Liver (tissue), 9 donors: ENCODE data around the gene DFFB. TPM values are rescaled to one million over a fixed set of nuclear protein-coding genes. Genes with fewer than 3 reads are reported as not detected.

ENCODE experiments used
- DNase-seq: peaks from one replicate; pipeline ENCODE4 v3.0.0-alpha.2; 2017; ENCODE audit warnings: low spot score
- H3K27ac ChIP-seq, 2 donors: one replicate each; pipeline ENCODE4 v1.7.0; 2013; ENCODE audit warnings: inconsistent platforms in 2 of 2, low read length in 2 of 2, control low read depth in 1 of 2, low read depth in 1 of 2, mild to moderate bottlenecking in 1 of 2
- H3K27me3 ChIP-seq, 4 donors: one replicate each; pipeline versions ENCODE4 v1.6.1 to v1.7.0; 2013; ENCODE audit warnings: low read length in 3 of 4, inconsistent platforms in 1 of 4, mild to moderate bottlenecking in 1 of 4, moderate library complexity in 1 of 4; ENCODE audit not compliant: control insufficient read depth in 4 of 4, insufficient read depth in 4 of 4
- H3K36me3 ChIP-seq, 4 donors: one replicate each; pipeline versions ENCODE4 v1.6.1 to v1.7.0; 2013; ENCODE audit warnings: low read length in 3 of 4, mild to moderate bottlenecking in 3 of 4, low read depth in 1 of 4, moderate library complexity in 1 of 4; ENCODE audit not compliant: control insufficient read depth in 4 of 4, insufficient read depth in 3 of 4
- H3K4me1 ChIP-seq, 4 donors: one replicate each; pipeline versions ENCODE4 v1.6.1 to v1.7.0; 2013; ENCODE audit warnings: low read length in 3 of 4, mild to moderate bottlenecking in 3 of 4, moderate library complexity in 1 of 4; ENCODE audit not compliant: control insufficient read depth in 4 of 4, insufficient read depth in 4 of 4
- H3K4me3 ChIP-seq, 3 donors: one replicate each; pipeline versions ENCODE4 v1.6.1 to v1.7.0; 2013; ENCODE audit warnings: low read length in 3 of 3, control low read depth in 1 of 3, low read depth in 1 of 3, mild to moderate bottlenecking in 1 of 3
- H3K9ac ChIP-seq, 2 donors: one replicate each; pipeline ENCODE4 v1.7.0; 2013; ENCODE audit warnings: low read length in 2 of 2, mild to moderate bottlenecking in 2 of 2, moderate library complexity in 2 of 2, control low read depth in 1 of 2, low read depth in 1 of 2
- H3K9me3 ChIP-seq, 4 donors: one replicate each; pipeline versions ENCODE4 v1.6.1 to v1.7.0; 2013; ENCODE audit warnings: low read length in 3 of 4; ENCODE audit not compliant: control insufficient read depth in 4 of 4
- ATF3 ChIP-seq: IDR thresholded peaks from 2 replicates; pipeline ENCODE4 v1.6.1; 2016; ENCODE audit warnings: antibody characterized with exemption
- CTCF ChIP-seq: fragments of 150-350 bp; IDR thresholded peaks from 2 replicates; pipeline ENCODE4 v1.5.1; 2017; ENCODE audit warnings: improper control_type of control experiment, low read depth, low read length; ENCODE audit not compliant: missing input control
- EGR1 ChIP-seq, 2 donors: IDR thresholded peaks; 2 replicates each; pipeline ENCODE4 v1.6.1; 2016 to 2018; ENCODE audit warnings: antibody characterized with exemption in 2 of 2, low read depth in 2 of 2
- FOXA1 ChIP-seq: IDR thresholded peaks from 2 replicates; pipeline ENCODE4 v1.6.1; 2016; ENCODE audit warnings: antibody characterized with exemption
- FOXA2 ChIP-seq: IDR thresholded peaks from 2 replicates; pipeline ENCODE4 v1.6.1; 2016; ENCODE audit warnings: antibody characterized with exemption
- GABPA ChIP-seq, 2 donors: IDR thresholded peaks in 1 of 2; conservative IDR thresholded peaks in 1 of 2; 2 replicates each; pipeline ENCODE4 v1.6.1; 2016; ENCODE audit warnings: antibody characterized with exemption in 2 of 2, mild to moderate bottlenecking in 1 of 2, moderate library complexity in 1 of 2
- HNF4A ChIP-seq, 2 donors: conservative IDR thresholded peaks; 2 replicates each; pipeline ENCODE4 v1.6.1; 2016; ENCODE audit warnings: antibody characterized with exemption in 2 of 2, mild to moderate bottlenecking in 2 of 2
- HNF4G ChIP-seq: IDR thresholded peaks from 2 replicates; pipeline ENCODE4 v1.6.1; 2016; ENCODE audit warnings: antibody characterized with exemption
- JUND ChIP-seq, 2 donors: IDR thresholded peaks; 2 replicates each; pipeline ENCODE4 v1.6.1; 2016; ENCODE audit warnings: antibody characterized with exemption in 2 of 2
- NR2F2 ChIP-seq: IDR thresholded peaks from 2 replicates; pipeline ENCODE4 v1.6.1; 2016; ENCODE audit warnings: antibody characterized with exemption
- RAD21 ChIP-seq, 2 donors: IDR thresholded peaks; 2 replicates each; pipeline ENCODE4 v1.6.1; 2016; ENCODE audit warnings: antibody characterized with exemption in 2 of 2, mild to moderate bottlenecking in 2 of 2
- RXRA ChIP-seq, 2 donors: IDR thresholded peaks; 2 replicates each; pipeline ENCODE4 v1.6.1; 2017 to 2018; ENCODE audit warnings: antibody characterized with exemption in 2 of 2, mild to moderate bottlenecking in 1 of 2
- SP1 ChIP-seq: IDR thresholded peaks from 2 replicates; pipeline ENCODE4 v1.6.1; 2018; ENCODE audit warnings: antibody characterized with exemption, mild to moderate bottlenecking
- TAF1 ChIP-seq: conservative IDR thresholded peaks from 2 replicates; pipeline ENCODE4 v1.6.1; 2016; ENCODE audit warnings: antibody characterized with exemption, mild to moderate bottlenecking
- YY1 ChIP-seq: IDR thresholded peaks from 2 replicates; pipeline ENCODE4 v1.6.1; 2016; ENCODE audit warnings: antibody characterized with exemption, mild to moderate bottlenecking
- ZBTB33 ChIP-seq: IDR thresholded peaks from 2 replicates; pipeline ENCODE4 v1.6.1; 2016; ENCODE audit warnings: antibody characterized with exemption
- WGBS: extraction: QIAGEN DNeasy Blood & Tissue Kit; methylation state at CpG from one replicate; pipeline ENCODE4 v1.1.7; 2013; 5-methylcytosine and 5-hydroxymethylcytosine counted together
- polyA plus RNA-seq, 2 donors: library from polyadenylated mRNA; stranded (reverse) in 1 of 2; unstranded in 1 of 2; fragments of 200-250 nt in 1 of 2; fragments of >200 nt in 1 of 2; fragmentation: Nextera tagmentation in 1 of 2; extraction: Ambion mirVana in 1 of 2; gene quantifications; one replicate each; pipeline versions ENCODE4 v1.2.1 to v1.2.3, GENCODE V29; 2013 to 2015
- total RNA-seq, 2 donors: library from RNA; depleted of rRNA; stranded (reverse); fragments of >200 nt; gene quantifications; one replicate each; pipeline ENCODE4 v1.2.3, GENCODE V29; 2014
- TF ChIP-seq, protein P1 (sequence below): IDR thresholded peaks from 2 replicates; pipeline ENCODE4 v1.6.1; 2016; ENCODE audit warnings: antibody characterized with exemption
- TF ChIP-seq, protein P2 (sequence below): IDR thresholded peaks from 2 replicates; pipeline ENCODE4 v1.6.1; 2016; ENCODE audit warnings: antibody characterized with exemption, mild to moderate bottlenecking
- donor health status: healthy.
- donor health status: healthy.
- donor health status: healthy.
- donor health status: healthy.
- donor health status: healthy.

Gene DFFB
- total and polyA plus RNA-seq, 4 donors = 0.92 to 6.1 (median 2.9) TPM

DNA sequence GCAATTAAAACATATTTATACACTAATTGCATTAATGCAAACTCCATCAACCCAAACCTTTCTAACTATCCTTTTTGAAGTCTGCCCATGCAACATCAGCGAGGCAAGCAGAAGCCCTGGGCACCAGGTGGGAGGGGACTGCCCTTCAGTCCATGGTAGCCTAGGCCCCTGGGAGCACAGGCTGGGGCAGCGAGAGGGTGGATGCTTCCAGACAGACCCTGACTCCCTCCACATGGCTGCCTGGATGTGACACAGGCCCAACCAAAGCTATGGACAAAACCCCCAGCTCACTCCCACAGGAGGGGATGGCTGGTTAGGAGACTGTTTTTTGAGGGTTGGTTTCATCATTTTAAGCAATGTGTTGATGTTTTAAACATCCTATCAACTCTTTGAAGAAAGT is 43.2 kb upstream of the DFFB start:
- TF ChIP-seq NR2F2 (no peak), FOXA2 (no peak), FOXA1 (no peak), CTCF (no peak), RXRA (IDR thresholded peaks at IDR 0.05) (no peak), SP1 (no peak), RAD21 (IDR thresholded peaks at IDR 0.05) (no peak), GABPA (IDR thresholded peaks at IDR 0.05 in 1 of 2, conservative IDR thresholded peaks at IDR 0.05 in 1 of 2) (no peak), EGR1 (IDR thresholded peaks at IDR 0.05; ENCODE audit: low read depth in 2 of 2) (no peak), YY1 (no peak), ZBTB33 (no peak), JUND (IDR thresholded peaks at IDR 0.05) (no peak), HNF4A (conservative IDR thresholded peaks at IDR 0.05) (no peak), TAF1 (no peak), HNF4G (no peak), ATF3 (no peak)
- TF ChIP-seq, protein P1, sequence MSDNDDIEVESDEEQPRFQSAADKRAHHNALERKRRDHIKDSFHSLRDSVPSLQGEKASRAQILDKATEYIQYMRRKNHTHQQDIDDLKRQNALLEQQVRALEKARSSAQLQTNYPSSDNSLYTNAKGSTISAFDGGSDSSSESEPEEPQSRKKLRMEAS = no peak
- TF ChIP-seq, protein P2, sequence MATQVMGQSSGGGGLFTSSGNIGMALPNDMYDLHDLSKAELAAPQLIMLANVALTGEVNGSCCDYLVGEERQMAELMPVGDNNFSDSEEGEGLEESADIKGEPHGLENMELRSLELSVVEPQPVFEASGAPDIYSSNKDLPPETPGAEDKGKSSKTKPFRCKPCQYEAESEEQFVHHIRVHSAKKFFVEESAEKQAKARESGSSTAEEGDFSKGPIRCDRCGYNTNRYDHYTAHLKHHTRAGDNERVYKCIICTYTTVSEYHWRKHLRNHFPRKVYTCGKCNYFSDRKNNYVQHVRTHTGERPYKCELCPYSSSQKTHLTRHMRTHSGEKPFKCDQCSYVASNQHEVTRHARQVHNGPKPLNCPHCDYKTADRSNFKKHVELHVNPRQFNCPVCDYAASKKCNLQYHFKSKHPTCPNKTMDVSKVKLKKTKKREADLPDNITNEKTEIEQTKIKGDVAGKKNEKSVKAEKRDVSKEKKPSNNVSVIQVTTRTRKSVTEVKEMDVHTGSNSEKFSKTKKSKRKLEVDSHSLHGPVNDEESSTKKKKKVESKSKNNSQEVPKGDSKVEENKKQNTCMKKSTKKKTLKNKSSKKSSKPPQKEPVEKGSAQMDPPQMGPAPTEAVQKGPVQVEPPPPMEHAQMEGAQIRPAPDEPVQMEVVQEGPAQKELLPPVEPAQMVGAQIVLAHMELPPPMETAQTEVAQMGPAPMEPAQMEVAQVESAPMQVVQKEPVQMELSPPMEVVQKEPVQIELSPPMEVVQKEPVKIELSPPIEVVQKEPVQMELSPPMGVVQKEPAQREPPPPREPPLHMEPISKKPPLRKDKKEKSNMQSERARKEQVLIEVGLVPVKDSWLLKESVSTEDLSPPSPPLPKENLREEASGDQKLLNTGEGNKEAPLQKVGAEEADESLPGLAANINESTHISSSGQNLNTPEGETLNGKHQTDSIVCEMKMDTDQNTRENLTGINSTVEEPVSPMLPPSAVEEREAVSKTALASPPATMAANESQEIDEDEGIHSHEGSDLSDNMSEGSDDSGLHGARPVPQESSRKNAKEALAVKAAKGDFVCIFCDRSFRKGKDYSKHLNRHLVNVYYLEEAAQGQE = no peak
- Histone ChIP-seq H3K9ac (no peak overlapping the region), H3K4me1 (no peaks in the 10 kb centered on the region), H3K9me3 (no peaks in the 10 kb centered on the region), H3K27ac (no peak overlapping the region), H3K36me3 (peaks cover 3 to 27% (median 9%) of the 10 kb centered on the region in 4 donors), H3K27me3 (no peaks in the 10 kb centered on the region), H3K4me3 (no peak overlapping the region)
- over 99% methylated on average over 2 of the region's 2 CpGs for WGBS
- DNase-seq = no peak
